ENCODE data around the gene THADA. TPM values are rescaled to one million over a fixed set of nuclear protein-coding genes. Genes with fewer than 3 reads are reported as not detected.
A peak's percentile ranks its signal among the peaks of the same experiment; 100 is the strongest.

Gene THADA
- total RNA-seq, 1 experiment from 2014 or later, result 20.1 TPM

- H3K18ac ChIP-seq (ENCODE audit: insufficient read length, low read depth, low read length), result no peak overlapping the region
- H4K20me1 ChIP-seq (ENCODE audit: control insufficient read depth, insufficient read depth, insufficient read length), result no peaks in the 10 kb centered on the region
- no peak overlapping the region for H3K4ac ChIP-seq (ENCODE audit: low read depth, low read length)
- H3K14ac ChIP-seq (ENCODE audit: insufficient read depth, low read length), result no peak overlapping the region
- no peak overlapping the region for H4K91ac ChIP-seq (ENCODE audit: insufficient read length, low read depth, low read length)
- no peaks in the 10 kb centered on the region for H3K23me2 ChIP-seq (ENCODE audit: insufficient read length, low read depth, low read length, poor library complexity, severe bottlenecking)
- Mint-ChIP-seq H3K4me1 (peaks cover 10 to 14% of the 10 kb centered on the region in 2 experiments), H3K27me3 (ENCODE audit: low read depth) (no peaks in the 10 kb centered on the region), H3K4me3 (no peak overlapping the region), H3K27ac (0 out of 7 replicates have a peak overlapping the region, but pooled peaks of 1 of the 3 experiments have one; percentile 26), H3K36me3 (ENCODE audit: insufficient read depth in 1 of 3, low read depth in 3 of 3) (no peaks in the 10 kb centered on the region), H3K9me3 (no peaks in the 10 kb centered on the region)
- no peak overlapping the region for H2AFZ ChIP-seq (ENCODE audit: low read length)
- H2BK120ac ChIP-seq (ENCODE audit: low read depth, low read length, poor library complexity, severe bottlenecking), result no peak overlapping the region
- no peaks in the 10 kb centered on the region for H3K4me1 ChIP-seq (ENCODE audit: insufficient read depth, low read length)
- no peak overlapping the region for H2BK5ac ChIP-seq (ENCODE audit: insufficient read length, low read length)
- TF ChIP-seq CTCF (conservative IDR thresholded peaks at IDR 0.05), result no peak
- H3T11ph ChIP-seq (ENCODE audit: low read length), result no peak overlapping the region
- H2AK5ac ChIP-seq (ENCODE audit: insufficient read length, low read length), result no peak overlapping the region
- H2BK20ac ChIP-seq (ENCODE audit: low read depth, low read length, poor library complexity, severe bottlenecking), result no peak overlapping the region
- H4K5ac ChIP-seq (ENCODE audit: insufficient read length, low read depth, low read length), result no peak overlapping the region
- H3K56ac ChIP-seq (ENCODE audit: insufficient read length, low read depth, low read length), result no peak overlapping the region
- H4K8ac ChIP-seq (replicated peaks; ENCODE audit: insufficient read length, low read depth, low read length), result no peak overlapping the region
- H3K9ac ChIP-seq (ENCODE audit: extremely low read depth, insufficient read length, low read length), result no peak overlapping the region
- DNase-seq, result no peak
- H3K23ac ChIP-seq (ENCODE audit: insufficient read length, low read depth, low read length), result no peak overlapping the region
- no peak overlapping the region for H3K27ac ChIP-seq (ENCODE audit: insufficient read length, low read depth, low read length)
- H2BK12ac ChIP-seq (ENCODE audit: insufficient read length, low read depth, low read length), result no peak overlapping the region
- H3K79me1 ChIP-seq (ENCODE audit: insufficient read depth, low read depth, low read length, poor library complexity, severe bottlenecking), result no peaks in the 10 kb centered on the region
- no peak overlapping the region for H2BK15ac ChIP-seq (ENCODE audit: low read depth, low read length)
- WGBS (ENCODE audit: extremely low coverage, insufficient read length, low lambda C conversion rate), result no CpG with 5 or more reads among the region's 3 CpGs
- H3K79me2 ChIP-seq (ENCODE audit: insufficient read depth, low read length), result no peaks in the 10 kb centered on the region
- H3K27me3 ChIP-seq (ENCODE audit: insufficient read depth, low read length), result no peaks in the 10 kb centered on the region
- no peak overlapping the region for H3K4me2 ChIP-seq (ENCODE audit: insufficient read depth, insufficient read length, low read length)
- H3K9me3 ChIP-seq (ENCODE audit: control insufficient read depth, low read depth, low read length), result no peaks in the 10 kb centered on the region
These were observed 126.1 kb downstream of the THADA start for GRCh38 chr2:43469713-43470112.

All from H9 (cell line).